ENCODE results near the gene SUPT5H.

Gene SUPT5H

GRCh38 chr19:39512988-39513387 is 67.6 kb downstream of the SUPT5H start:
- in situ Hi-C loops (cut with HindIII; ENCODE audit: low sequenced_read_pairs) = no loop called here
- no peak for TF ChIP-seq CTCF (IDR thresholded peaks at IDR 0.05; ENCODE audit: low read depth, low read length)
- DNase-seq (ENCODE audit: low read depth, low spot score) = no peak
- no peak overlapping the region for H3K4me3 ChIP-seq (ENCODE audit: low read depth, low read length)

- in situ Hi-C loops (cut with HindIII; ENCODE audit: low sequenced_read_pairs) = no loop called here
- TF ChIP-seq CTCF (IDR thresholded peaks at IDR 0.05; ENCODE audit: low read depth, low read length) = no peak
- no peak for DNase-seq (ENCODE audit: low read depth, low spot score)
- peak within 1 kb of the TSS; percentile 3 for H3K4me3 ChIP-seq (ENCODE audit: low read depth, low read length)
Measured at GRCh38 chr19:39514840-39515550, 69.6 kb downstream of the SUPT5H start, which contains the start of gene SELENOV. SELENOV (plus strand) TSS chr19:39515139; CDS start chr19:39515213, 74 bp downstream.

GRCh38 chr19:39515551-39516191 is 70.3 kb downstream of the SUPT5H start:
- no peak for DNase-seq (ENCODE audit: low read depth, low spot score)
- in situ Hi-C loops (cut with HindIII; ENCODE audit: low sequenced_read_pairs) = no loop called here
- no peak overlapping the region for H3K4me3 ChIP-seq (ENCODE audit: low read depth, low read length)
- no peak for TF ChIP-seq CTCF (IDR thresholded peaks at IDR 0.05; ENCODE audit: low read depth, low read length)

- in situ Hi-C loops (cut with HindIII; ENCODE audit: low sequenced_read_pairs) = no loop called here
- TF ChIP-seq CTCF (IDR thresholded peaks at IDR 0.05; ENCODE audit: low read depth, low read length) = no peak
- DNase-seq (ENCODE audit: low read depth, low spot score) = no peak
- no peak overlapping the region for H3K4me3 ChIP-seq (ENCODE audit: low read depth, low read length)
Measured at GRCh38 chr19:39516270-39516669, 70.9 kb downstream of the SUPT5H start.

- in situ Hi-C loops (cut with HindIII; ENCODE audit: low sequenced_read_pairs) = no loop called here
- no peak for TF ChIP-seq CTCF (IDR thresholded peaks at IDR 0.05; ENCODE audit: low read depth, low read length)
- H3K4me3 ChIP-seq (ENCODE audit: low read depth, low read length) = no peak overlapping the region
- DNase-seq (ENCODE audit: low read depth, low spot score) = no peak
Measured at GRCh38 chr19:39517432-39517831, 72.0 kb downstream of the SUPT5H start.

- TF ChIP-seq CTCF (IDR thresholded peaks at IDR 0.05; ENCODE audit: low read depth, low read length) = no peak
- in situ Hi-C loops (cut with HindIII; ENCODE audit: low sequenced_read_pairs) = no loop called here
- DNase-seq (ENCODE audit: low read depth, low spot score) = no peak
- H3K4me3 ChIP-seq (ENCODE audit: low read depth, low read length) = no peak overlapping the region
Measured at GRCh38 chr19:39518458-39518857, 73.1 kb downstream of the SUPT5H start.

Measured in astrocyte of the spinal cord (primary cell).